ENCODE results near the gene SLIT3. TPM values are rescaled to one million over a fixed set of nuclear protein-coding genes. Genes with fewer than 3 reads are reported as not detected.

The SLIT3 gene
- total RNA-seq, 1 donor from 2014 or later = 52.8 TPM

DNA sequence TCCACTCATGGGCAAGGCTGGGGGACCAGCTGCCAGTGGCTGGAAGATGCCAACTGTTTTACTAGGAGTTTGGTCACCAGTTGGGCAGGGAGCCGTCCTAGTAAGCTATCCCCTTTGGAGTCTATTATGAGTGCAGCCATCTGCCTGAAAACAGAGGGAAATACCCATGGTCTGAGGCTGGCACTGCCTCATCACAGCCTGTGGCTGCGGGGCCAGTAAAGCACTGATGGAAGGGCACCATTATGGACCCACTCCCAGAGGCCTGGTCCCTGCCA is 534.6 kb downstream of the SLIT3 start:
- intact Hi-C loops (cut with DNase I) = no loop called here
- H3K27ac ChIP-seq = peak overlapping the region; percentile 61
- no peak for DNase-seq (ENCODE audit: extremely low spot score in 2 of 2)
- TF ChIP-seq POLR2A (IDR thresholded peaks at IDR 0.05) (no peak), POLR2AphosphoS5 (IDR thresholded peaks at IDR 0.05; ENCODE audit: insufficient read depth in 1 of 2, low read depth in 1 of 2) (no peak)
- TF ChIP-seq, protein P1, sequence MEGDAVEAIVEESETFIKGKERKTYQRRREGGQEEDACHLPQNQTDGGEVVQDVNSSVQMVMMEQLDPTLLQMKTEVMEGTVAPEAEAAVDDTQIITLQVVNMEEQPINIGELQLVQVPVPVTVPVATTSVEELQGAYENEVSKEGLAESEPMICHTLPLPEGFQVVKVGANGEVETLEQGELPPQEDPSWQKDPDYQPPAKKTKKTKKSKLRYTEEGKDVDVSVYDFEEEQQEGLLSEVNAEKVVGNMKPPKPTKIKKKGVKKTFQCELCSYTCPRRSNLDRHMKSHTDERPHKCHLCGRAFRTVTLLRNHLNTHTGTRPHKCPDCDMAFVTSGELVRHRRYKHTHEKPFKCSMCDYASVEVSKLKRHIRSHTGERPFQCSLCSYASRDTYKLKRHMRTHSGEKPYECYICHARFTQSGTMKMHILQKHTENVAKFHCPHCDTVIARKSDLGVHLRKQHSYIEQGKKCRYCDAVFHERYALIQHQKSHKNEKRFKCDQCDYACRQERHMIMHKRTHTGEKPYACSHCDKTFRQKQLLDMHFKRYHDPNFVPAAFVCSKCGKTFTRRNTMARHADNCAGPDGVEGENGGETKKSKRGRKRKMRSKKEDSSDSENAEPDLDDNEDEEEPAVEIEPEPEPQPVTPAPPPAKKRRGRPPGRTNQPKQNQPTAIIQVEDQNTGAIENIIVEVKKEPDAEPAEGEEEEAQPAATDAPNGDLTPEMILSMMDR (IDR thresholded peaks at IDR 0.05) = no peak
- H3K27me3 ChIP-seq = no peaks in the 10 kb centered on the region
- H3K4me1 ChIP-seq = peaks cover 12% of the 10 kb centered on the region
- no peak overlapping the region for H3K4me3 ChIP-seq
- no peaks in the 10 kb centered on the region for H3K36me3 ChIP-seq
- H3K9me3 ChIP-seq = no peaks in the 10 kb centered on the region

DNA sequence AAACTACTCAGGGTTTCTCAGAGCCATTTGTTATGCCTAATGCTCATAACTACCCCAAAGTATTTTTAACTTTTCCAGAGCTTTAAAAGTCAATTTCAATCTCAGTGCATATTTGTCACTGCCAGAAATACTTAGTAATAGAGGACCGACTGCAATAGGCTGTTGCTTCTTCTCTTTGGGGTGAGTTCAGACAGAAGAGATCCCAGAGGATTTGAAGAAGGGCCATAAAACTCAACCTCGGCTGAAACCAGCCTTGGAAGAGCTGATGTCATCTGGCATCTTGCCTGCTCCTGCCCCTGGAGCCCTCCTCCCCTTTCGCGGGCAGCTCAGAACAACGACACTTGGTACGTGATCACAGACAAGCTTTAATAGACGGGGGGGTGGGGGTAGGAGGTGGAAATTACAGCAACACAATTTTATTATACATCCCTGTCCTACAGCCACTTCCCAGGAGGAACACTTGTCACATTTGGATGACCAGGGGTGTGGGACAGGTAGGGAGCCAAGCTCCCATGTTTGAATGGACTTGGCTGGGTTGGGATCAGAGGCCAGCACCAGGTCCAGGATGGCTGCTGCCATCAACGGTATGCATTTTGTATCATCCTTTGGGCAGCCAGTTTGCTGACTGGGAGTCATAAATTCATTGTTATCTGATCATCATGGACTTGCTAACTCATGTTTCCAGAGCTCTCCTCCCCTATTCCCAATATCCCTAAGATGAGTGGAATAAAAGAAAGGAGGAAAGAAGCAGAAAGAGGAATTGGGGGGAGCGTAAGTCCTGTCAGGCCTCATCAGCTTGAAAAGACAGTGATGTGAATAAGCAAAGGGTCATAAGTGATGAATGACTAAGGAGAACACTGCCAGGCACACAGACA is 535.2 kb downstream of the SLIT3 start:
- Histone ChIP-seq H3K36me3 (no peaks in the 10 kb centered on the region), H3K4me3 (no peak overlapping the region), H3K27me3 (no peaks in the 10 kb centered on the region), H3K9me3 (no peaks in the 10 kb centered on the region), H3K27ac (peak overlapping the region; percentile 61), H3K4me1 (peaks cover 12% of the 10 kb centered on the region)
- TF ChIP-seq, protein P1 (IDR thresholded peaks at IDR 0.05) = no peak
- TF ChIP-seq POLR2AphosphoS5 (IDR thresholded peaks at IDR 0.05; ENCODE audit: insufficient read depth in 1 of 2, low read depth in 1 of 2) = no peak
- TF ChIP-seq POLR2A (IDR thresholded peaks at IDR 0.05) = no peak
- intact Hi-C loops (cut with DNase I) = no loop called here
- DNase-seq (ENCODE audit: extremely low spot score in 2 of 2) = no peak

DNA sequence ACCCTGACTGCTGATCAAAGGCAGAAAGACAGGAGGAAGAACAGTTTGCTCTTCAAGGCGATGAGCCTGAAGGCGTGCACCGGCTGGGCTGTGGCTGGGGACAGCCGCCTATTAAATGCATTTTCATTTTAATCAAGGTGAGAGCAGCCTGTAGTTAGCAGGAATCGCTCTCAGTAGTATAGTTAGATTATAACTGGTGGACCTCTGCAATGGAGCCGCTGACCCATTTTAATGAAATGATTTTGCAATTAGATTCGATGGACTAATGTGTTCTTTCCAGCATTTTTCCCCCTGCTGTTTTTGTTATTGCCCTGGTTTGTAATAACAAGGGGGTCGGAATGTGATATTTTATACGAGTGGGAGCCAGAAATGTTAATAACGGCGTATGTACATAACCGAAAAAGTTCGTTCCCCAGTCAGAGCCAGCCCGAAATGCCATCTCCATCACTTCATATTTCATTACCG is 535.8 kb downstream of the SLIT3 start:
- no peaks in the 10 kb centered on the region for H3K36me3 ChIP-seq
- no peaks in the 10 kb centered on the region for H3K27me3 ChIP-seq
- no peak overlapping the region for H3K27ac ChIP-seq
- TF ChIP-seq, protein P1 (IDR thresholded peaks at IDR 0.05) = no peak
- TF ChIP-seq POLR2A (IDR thresholded peaks at IDR 0.05) (no peak), POLR2AphosphoS5 (IDR thresholded peaks at IDR 0.05; ENCODE audit: insufficient read depth in 1 of 2, low read depth in 1 of 2) (no peak)
- DNase-seq (ENCODE audit: extremely low spot score in 2 of 2) = no peak
- no peaks in the 10 kb centered on the region for H3K9me3 ChIP-seq
- peaks cover 12% of the 10 kb centered on the region for H3K4me1 ChIP-seq
- no peak overlapping the region for H3K4me3 ChIP-seq
- intact Hi-C loops (cut with DNase I) = no loop called here

DNA sequence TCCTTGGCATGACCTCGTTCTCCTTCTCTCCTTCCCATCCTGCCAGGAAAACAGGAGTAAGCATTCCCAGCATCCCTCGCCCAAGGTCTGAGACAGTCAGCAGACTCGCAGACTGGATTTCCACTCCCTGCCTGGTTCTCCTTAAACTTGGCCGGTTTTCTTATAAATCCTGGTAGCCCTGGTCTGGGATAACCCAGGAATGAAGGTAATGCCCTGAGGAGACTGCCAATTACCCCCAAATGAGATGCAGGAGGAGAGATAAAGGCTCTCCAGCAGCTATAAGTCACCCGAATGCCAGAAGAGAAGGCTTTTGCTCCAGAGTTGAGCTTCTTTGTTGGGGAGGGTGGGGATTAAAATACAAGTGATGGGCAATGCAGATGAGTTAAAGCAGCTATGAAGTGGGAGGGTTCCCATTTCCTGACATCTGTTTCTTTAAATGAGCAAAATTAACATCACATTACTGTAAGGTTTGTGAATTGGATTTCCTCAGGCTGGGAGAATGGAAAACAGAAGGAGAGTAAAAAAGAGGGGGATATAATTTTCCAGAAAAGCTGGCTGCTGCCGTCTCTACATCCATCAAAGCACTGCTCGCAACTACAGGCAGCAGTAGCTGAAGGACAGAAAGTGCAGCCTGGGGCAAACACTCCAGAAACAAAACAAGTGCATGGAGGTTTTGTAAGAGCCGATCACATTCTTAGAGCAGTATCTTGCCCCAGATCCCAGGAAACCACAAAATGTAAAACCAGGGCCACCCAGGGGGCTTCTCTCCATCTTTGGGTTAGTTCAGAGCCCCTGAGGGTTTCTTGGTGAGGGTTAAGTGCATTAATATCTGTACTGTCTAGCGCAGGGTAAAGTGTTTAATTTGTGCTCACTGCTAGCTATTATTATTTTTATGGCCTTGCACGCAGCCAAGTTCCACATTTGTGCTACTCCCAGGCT is 544.2 kb downstream of the SLIT3 start:
- H3K36me3 ChIP-seq = peaks cover 0 to 9% of the 10 kb centered on the region in 2 donors
- TF ChIP-seq, protein P1 (IDR thresholded peaks at IDR 0.05) = no peak
- TF ChIP-seq POLR2A (IDR thresholded peaks at IDR 0.05) (no peak), POLR2AphosphoS5 (IDR thresholded peaks at IDR 0.05; ENCODE audit: insufficient read depth in 1 of 2, low read depth in 1 of 2) (no peak)
- no peak for DNase-seq (ENCODE audit: extremely low spot score in 2 of 2)
- H3K4me3 ChIP-seq = no peak overlapping the region
- H3K27me3 ChIP-seq = no peaks in the 10 kb centered on the region
- H3K27ac ChIP-seq = no peak overlapping the region
- H3K9me3 ChIP-seq = no peaks in the 10 kb centered on the region
- H3K4me1 ChIP-seq = no peaks in the 10 kb centered on the region
- intact Hi-C loops (cut with DNase I) = no loop called here
